ENCODE measurements around the gene SH3BP4.

SH3BP4 gene

GRCh38 chr2:234945339-234945873, 6.4 kb upstream of the SH3BP4 start:
- no peak for DNase-seq

- DNase-seq, result no peak
Measured at GRCh38 chr2:234947556-234947955, 4.3 kb upstream of the SH3BP4 start.

GRCh38 chr2:234949762-234950434, 1.9 kb upstream of the SH3BP4 start:
- DNase-seq, result no peak

- DNase-seq, result no peak
Measured at GRCh38 chr2:234950435-234950729, 1.4 kb upstream of the SH3BP4 start.

- DNase-seq, result no peak
Measured at GRCh38 chr2:234950730-234951663, 820 bp upstream of the SH3BP4 start.

GRCh38 chr2:234952270-234953115, 676 bp downstream of the SH3BP4 start:
- no peak for DNase-seq

GRCh38 chr2:234953116-234954031, 1.6 kb downstream of the SH3BP4 start:
- no peak for DNase-seq

GRCh38 chr2:234954551-234954992, 2.8 kb downstream of the SH3BP4 start:
- DNase-seq, result no peak

GRCh38 chr2:234955091-234955591, 3.3 kb downstream of the SH3BP4 start:
- no peak for DNase-seq

GRCh38 chr2:234955971-234956509, 4.2 kb downstream of the SH3BP4 start:
- no peak for DNase-seq

GRCh38 chr2:234957834-234958135, 6.0 kb downstream of the SH3BP4 start:
- DNase-seq, result no peak

GRCh38 chr2:234958311-234958710, 6.5 kb downstream of the SH3BP4 start:
- no peak for DNase-seq

GRCh38 chr2:234958746-234959395, 7.1 kb downstream of the SH3BP4 start:
- no peak for DNase-seq

GRCh38 chr2:234960175-234961088, 8.6 kb downstream of the SH3BP4 start:
- DNase-seq, result no peak

- no peak for DNase-seq
Measured at GRCh38 chr2:234961784-234962183, 10.0 kb downstream of the SH3BP4 start.

GRCh38 chr2:234963773-234964615, 12.2 kb downstream of the SH3BP4 start:
- no peak for DNase-seq

- no peak for DNase-seq
Measured at GRCh38 chr2:234964631-234965461, 13.0 kb downstream of the SH3BP4 start.

- DNase-seq, result no peak
Measured at GRCh38 chr2:234966340-234966739, 14.5 kb downstream of the SH3BP4 start.

All from activated naive CD4-positive, alpha-beta T cell treated with Interleukin-2 at 50 U/mL for 16 hours (primary cell).